ENCODE results near the gene PYROXD2. TPM values are rescaled to one million over a fixed set of nuclear protein-coding genes. Genes with fewer than 3 reads are reported as not detected.

The PYROXD2 gene
- total RNA-seq, 1 donor from 2014 or later = 5.5 TPM

GRCh38 chr10:98430427-98430826, 15.4 kb upstream of the PYROXD2 start:
- Mint-ChIP-seq H3K36me3 (ENCODE audit: unreplicated experiment) (peaks cover 24% of the 10 kb centered on the region), H3K4me3 (ENCODE audit: unreplicated experiment) (no peak overlapping the region), H3K9me3 (ENCODE audit: unreplicated experiment) (peaks cover 2% of the 10 kb centered on the region)

GRCh38 chr10:98429320-98430072, 14.5 kb upstream of the PYROXD2 start:
- Mint-ChIP-seq H3K36me3 (ENCODE audit: unreplicated experiment) (peaks cover 24% of the 10 kb centered on the region), H3K4me3 (ENCODE audit: unreplicated experiment) (no peak overlapping the region), H3K27ac (ENCODE audit: unreplicated experiment) (no peak overlapping the region), H3K9me3 (ENCODE audit: unreplicated experiment) (no peaks in the 10 kb centered on the region), H3K4me1 (ENCODE audit: low read depth, unreplicated experiment) (no peaks in the 10 kb centered on the region), H3K27me3 (ENCODE audit: unreplicated experiment) (no peaks in the 10 kb centered on the region)
- no peak for TF ChIP-seq CTCF (IDR thresholded peaks at IDR 0.05; ENCODE audit: partially characterized antibody, unreplicated experiment)
- DNase-seq = no peak

More at GRCh38 chr10:98430427-98430826, 15.4 kb upstream of the PYROXD2 start:
- Mint-ChIP-seq H3K27ac (ENCODE audit: unreplicated experiment) (no peak overlapping the region), H3K27me3 (ENCODE audit: unreplicated experiment) (no peaks in the 10 kb centered on the region), H3K4me1 (ENCODE audit: low read depth, unreplicated experiment) (no peaks in the 10 kb centered on the region)
- no peak for TF ChIP-seq CTCF (IDR thresholded peaks at IDR 0.05; ENCODE audit: partially characterized antibody, unreplicated experiment)
- no peak for DNase-seq

GRCh38 chr10:98427011-98427515, 12.1 kb upstream of the PYROXD2 start:
- no peak for DNase-seq
- Mint-ChIP-seq H3K36me3 (ENCODE audit: unreplicated experiment) (peaks cover 16% of the 10 kb centered on the region), H3K27ac (ENCODE audit: unreplicated experiment) (no peak overlapping the region), H3K4me3 (ENCODE audit: unreplicated experiment) (no peak overlapping the region), H3K4me1 (ENCODE audit: low read depth, unreplicated experiment) (no peaks in the 10 kb centered on the region), H3K27me3 (ENCODE audit: unreplicated experiment) (no peaks in the 10 kb centered on the region), H3K9me3 (ENCODE audit: unreplicated experiment) (no peaks in the 10 kb centered on the region)
- no peak for TF ChIP-seq CTCF (IDR thresholded peaks at IDR 0.05; ENCODE audit: partially characterized antibody, unreplicated experiment)

- peak; percentile 57 for DNase-seq
- Mint-ChIP-seq H3K9me3 (ENCODE audit: unreplicated experiment) (no peaks in the 10 kb centered on the region), H3K27me3 (ENCODE audit: unreplicated experiment) (no peaks in the 10 kb centered on the region), H3K27ac (ENCODE audit: unreplicated experiment) (no peak overlapping the region), H3K4me3 (ENCODE audit: unreplicated experiment) (no peak overlapping the region), H3K4me1 (ENCODE audit: low read depth, unreplicated experiment) (peaks cover 3% of the 10 kb centered on the region), H3K36me3 (ENCODE audit: unreplicated experiment) (peaks cover 3% of the 10 kb centered on the region)
- peak; percentile 80 for TF ChIP-seq CTCF (IDR thresholded peaks at IDR 0.05; ENCODE audit: partially characterized antibody, unreplicated experiment)
Measured at GRCh38 chr10:98425511-98426352, 10.8 kb upstream of the PYROXD2 start.

All from glutamatergic neuron (in vitro differentiated cells).